ENCODE measurements around the gene MORN1.

- TF ChIP-seq POLR2AphosphoS5 (IDR thresholded peaks at IDR 0.05; ENCODE audit: low read depth, low read length) (no peak), POLR2A (IDR thresholded peaks at IDR 0.05; ENCODE audit: low read depth, low read length) (no peak), TAF1 (IDR thresholded peaks at IDR 0.05; ENCODE audit: low read depth, low read length) (no peak)
Observed at GRCh38 chr1:2301607-2302291, 89.6 kb downstream of the MORN1 start.

Measured in GM12891 (cell line).